NCI-H2196 treated with DMSO at 0.1 percent for 48 hours (cell line): ENCODE measurements around the gene MAP7D2.
"Not testable (repeated sequence)": the region's sequence is repeated elsewhere in the genome, so short reads cannot be mapped to it uniquely, and the experiment has no call there.

ENCODE experiments used
- DNase-seq: peaks from one replicate; lab custom pipeline; 2025; ENCODE audit not compliant: unreplicated experiment; lab: John Stamatoyannopoulos, UW

Gene MAP7D2

DNA sequence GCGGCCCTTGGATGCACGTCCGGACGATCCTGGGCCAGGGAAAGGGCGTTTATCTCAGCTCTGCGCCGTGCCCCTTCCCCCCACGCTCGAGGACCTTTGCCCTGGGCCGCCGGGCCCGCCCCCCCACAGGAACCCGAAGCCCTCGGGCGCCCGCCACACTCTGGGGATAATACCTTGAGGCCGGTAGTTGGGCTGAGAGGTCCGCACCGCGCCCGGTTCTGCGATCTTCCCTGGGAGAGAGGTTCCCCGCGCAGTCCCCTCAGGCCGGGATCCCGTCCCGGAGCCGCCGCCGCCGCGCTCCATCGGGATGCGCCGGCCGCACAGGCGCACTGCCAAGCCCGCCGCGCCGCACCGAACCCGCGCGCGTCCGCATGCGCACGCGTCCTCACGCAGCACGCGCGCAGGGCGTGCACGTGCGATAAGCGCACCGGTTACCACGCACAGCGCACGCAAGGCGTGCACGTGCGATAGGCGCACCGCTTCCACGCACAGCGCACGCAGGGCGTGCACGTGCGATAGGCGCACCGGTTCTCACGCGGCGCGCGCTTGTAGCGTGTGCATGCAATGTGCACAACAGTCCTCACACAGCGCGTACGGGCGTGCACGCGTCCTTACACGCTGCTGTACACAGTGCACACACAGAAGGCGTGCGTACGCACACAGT lies at the start of gene MAP7D2:
Gene MAP7D2, minus strand, starts transcription at position 331 of the 664 bp plus-strand sequence. Its CDS starts 28 bp downstream, at position 303.
- no peak for DNase-seq

DNA sequence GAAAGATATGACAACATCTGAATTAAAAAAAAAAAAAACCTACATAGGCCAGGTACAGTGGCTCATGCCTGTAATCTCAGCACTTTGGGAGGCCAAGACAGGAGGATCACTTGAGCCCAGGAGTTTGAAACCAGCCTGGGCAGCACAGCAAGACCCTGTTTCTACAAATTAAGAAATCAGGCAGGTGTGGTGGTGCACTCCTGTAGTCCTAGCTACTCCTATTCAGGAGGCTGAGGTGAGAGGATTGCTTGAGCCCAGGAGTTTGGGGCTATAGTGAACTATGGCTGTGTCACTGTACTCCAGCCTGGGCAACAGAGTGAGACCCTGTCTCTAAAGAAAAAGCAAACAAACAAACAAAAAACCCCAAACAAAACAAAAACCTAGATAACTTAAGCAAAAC lies 45.8 kb upstream of the MAP7D2 start:
- not testable (repeated sequence) for DNase-seq

DNA sequence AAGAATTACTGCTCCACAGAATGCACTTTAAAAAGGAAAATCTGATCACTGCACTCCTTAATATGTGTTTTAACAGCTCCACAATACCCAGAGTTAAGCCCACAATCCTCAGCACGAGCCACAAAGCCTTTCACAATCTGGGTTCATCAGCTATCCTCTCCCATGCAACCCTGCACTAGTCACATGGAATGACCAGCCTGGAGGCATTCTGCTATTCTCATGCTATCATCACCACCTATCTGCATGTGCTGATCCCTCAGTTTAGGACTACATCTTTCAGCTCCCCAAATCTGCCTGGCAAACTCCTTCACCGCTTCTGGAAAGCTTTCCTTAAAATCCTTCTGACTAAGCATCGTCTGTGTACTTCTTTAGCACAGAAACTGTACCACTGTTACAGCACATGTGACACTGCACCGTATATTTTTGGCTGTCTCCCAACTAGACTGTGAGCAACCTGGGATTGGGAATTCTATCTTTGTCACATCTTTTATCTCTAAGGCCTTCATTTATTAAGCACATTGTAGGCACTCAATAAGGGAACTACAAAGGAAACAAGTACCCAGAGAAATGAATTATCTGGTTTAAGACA lies 43.2 kb upstream of the MAP7D2 start:
- DNase-seq, result no peak

DNA sequence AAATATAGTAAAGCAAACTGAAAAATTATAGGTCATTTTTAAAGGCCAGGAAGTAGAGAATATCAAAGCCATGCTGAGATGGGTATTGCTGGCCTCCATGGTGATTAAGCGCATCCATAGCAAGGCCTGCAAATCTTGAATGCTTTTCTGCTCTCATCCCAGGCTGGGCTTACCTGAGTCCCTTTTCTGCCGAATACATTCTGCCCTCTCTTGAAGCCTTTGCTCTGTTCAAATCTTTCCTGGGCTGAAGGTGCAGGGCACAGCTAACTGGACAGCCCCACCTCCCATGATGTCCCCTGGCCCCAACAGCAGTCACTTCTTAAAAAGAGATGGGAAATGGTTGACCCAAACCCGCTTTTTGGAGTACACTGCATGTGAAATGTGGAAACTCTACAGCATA lies 35.0 kb upstream of the MAP7D2 start:
- no peak for DNase-seq

DNA sequence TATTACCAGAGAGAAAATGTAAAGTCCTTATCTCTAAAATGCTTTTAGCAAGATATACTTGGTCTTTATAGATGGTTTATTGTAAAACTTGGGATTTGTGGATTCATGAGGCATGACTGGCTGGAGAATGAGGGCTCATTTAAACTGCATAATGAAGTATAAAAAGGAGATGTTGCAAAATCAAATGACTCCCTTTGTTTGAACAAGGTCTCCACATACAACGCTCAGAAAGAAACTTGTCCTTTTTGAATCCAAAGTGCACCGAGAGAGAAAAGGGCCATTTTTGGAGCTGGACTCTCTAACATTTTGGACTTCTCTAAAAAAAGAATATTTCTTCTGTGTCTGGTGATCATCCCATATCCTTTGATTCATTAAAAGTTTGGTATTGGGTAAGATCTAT lies 32.6 kb upstream of the MAP7D2 start:
- DNase-seq, result no peak

DNA sequence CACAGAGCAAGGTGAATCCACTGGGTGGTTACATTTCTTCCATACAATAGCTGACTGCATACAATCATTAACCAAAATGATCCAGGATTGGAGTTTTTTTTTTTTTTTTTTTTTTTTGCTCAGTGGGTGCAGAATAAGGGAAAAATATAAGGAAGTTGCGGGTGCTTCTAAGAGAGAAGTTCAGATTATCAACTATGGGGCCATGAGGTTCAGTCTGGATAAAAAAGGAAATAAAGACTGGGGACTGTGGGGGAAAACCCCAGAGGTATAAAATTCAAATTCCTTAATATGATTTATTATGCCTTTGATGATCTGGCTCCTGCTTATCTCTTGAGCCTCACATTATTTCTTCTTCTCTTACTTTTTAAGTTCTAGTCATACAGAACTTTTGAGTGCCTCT lies 30.9 kb upstream of the MAP7D2 start:
- DNase-seq, result no peak

DNA sequence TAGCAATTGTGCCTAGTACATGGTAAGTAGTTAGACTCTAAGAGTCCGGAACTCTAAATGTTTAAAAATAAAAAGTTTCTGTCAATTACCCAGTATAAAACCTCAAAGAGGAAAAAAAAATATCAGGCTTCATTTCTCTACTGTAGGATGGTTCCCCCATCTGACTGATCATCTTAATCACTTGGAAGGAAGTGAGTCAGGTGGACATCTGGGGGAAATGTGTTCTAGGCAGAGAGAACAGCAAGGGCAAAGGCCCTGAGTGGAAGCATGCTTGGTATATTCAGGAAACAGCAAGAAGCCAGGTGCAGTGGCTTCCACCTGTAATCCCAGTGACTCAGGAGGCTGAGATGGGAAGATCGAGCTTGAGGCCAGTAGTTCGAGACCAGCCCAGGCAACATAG lies 27.8 kb upstream of the MAP7D2 start:
- no peak for DNase-seq

DNA sequence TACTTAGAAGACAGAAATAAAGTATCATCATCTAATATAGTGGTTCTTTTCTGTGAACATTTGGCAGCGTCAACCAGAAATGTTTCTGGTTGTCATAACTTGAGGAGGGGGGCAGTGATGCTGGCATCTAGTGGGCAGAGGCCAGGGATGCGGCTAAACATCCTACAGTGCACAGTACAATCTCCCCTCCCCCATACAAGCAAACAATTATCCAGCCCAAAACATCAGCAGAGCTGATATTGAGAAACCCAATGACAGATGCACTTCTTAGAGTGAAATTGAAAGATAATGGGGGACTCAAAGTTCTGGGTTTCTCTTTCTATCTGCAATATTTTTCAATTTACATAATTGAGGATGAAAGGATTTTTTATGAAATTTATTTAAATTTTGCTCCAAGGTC lies 26.9 kb upstream of the MAP7D2 start:
- DNase-seq, result no peak

DNA sequence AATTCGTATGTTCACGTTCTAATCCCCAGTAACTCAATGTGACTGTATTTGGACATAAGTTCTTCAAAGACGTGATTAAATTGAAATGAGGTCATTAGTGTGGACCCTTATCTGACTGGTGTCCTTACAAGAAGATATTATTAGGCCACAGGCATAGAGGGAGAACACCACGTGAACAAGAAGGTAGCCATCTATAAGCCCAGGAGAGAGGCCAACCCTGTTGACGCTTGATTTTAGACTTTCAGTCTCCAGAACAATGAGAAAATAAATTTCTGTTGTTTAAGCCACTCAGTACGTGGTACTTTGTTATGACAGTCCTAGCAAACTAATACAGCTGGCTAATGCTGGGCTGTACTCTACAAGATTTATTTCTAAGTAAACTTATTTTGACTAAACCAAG lies 26.4 kb upstream of the MAP7D2 start:
- no peak for DNase-seq

- peak; percentile 87 for DNase-seq
Measured at GRCh38 chrX:20141281-20142220, 24.8 kb upstream of the MAP7D2 start, which contains the start of gene EIF1AX. Gene EIF1AX, minus strand, starts transcription at chrX:20141838. Its CDS starts 198 bp downstream, at chrX:20141640.

DNA sequence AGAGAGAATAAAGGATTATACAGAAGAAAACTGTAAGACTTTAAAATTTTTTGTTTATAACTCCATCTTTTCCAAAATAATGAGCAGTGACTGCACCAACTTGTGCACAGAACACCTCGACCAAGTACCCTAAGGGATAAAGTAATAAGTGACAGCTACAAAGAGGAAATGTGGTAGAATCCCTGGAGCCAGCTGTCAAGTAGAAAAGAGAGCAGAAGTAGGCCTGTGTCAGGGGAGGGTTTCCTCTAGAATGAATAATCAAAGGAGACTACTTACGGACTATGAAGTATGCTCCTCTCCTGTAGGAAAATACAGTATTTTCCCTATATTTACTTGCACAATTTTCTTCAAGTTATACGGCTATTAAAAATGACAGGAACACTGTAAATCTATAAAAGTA lies 23.7 kb upstream of the MAP7D2 start:
- DNase-seq, result no peak

GRCh38 chrX:20139966-20140365 lies 23.3 kb upstream of the MAP7D2 start:
- DNase-seq, result no peak

GRCh38 chrX:20135944-20136343 lies 19.2 kb upstream of the MAP7D2 start:
- DNase-seq, result no peak

GRCh38 chrX:20132666-20133065 lies 16.0 kb upstream of the MAP7D2 start:
- DNase-seq, result no peak

GRCh38 chrX:20130357-20130756 lies 13.7 kb upstream of the MAP7D2 start:
- DNase-seq, result no peak

DNA sequence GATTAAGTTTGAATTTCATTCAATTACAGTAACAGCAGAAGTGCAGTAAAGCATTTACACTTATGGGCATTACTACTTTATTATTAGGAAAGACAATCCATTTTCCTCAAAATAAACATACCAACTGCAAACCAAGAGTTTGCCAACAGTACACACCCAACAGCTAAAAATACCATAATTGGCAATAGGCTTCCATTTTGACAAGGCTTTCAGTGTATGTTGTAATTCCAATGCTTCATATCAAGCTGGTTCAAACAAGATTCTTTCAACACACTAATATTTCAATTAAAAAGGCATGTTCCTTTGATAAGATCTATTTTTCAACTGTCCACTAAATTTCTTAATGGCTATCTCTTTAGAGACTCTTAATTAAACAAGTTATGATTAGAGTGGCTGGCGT lies 12.8 kb upstream of the MAP7D2 start:
- DNase-seq, result no peak

DNA sequence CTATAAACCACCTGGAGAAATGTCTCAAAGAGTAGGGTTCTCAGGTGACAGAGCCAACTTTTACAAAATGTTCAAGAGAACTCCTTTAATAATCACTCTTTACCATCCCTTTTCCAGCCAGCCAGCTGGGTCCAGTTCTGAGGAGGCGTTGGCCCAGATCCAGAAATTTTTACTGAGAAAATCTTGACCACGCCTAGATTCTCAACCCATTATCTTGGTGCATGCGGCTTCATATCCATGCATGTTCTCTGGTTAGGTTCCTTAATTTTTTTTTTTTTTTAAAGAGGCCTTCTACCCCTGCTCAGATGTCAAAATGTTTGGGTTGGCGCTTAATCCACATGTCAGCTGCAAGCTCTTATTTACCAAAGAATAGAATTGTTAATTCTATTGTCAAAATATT lies 12.0 kb upstream of the MAP7D2 start:
- DNase-seq, result no peak

DNA sequence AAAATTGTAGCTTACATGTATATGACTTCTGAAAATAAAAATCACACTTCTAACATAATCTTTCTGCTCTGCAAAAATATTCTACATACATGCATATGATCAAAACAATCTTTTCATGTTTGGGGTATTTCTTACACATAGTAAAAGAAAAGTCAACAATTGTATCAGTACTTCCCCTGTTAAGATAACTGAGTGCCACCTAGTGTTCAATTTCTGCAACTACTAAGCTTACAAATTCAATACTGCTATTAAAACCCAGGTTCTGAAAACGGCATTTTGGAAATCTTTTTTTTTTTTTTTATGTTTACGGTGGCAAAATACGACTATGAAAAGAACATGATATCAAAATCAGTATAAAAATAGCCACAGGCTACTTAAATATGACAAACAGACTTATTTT lies 10.7 kb upstream of the MAP7D2 start:
- not testable (repeated sequence) for DNase-seq

- not testable (repeated sequence) for DNase-seq
Measured at GRCh38 chrX:20126833-20127232, 10.1 kb upstream of the MAP7D2 start.

DNA sequence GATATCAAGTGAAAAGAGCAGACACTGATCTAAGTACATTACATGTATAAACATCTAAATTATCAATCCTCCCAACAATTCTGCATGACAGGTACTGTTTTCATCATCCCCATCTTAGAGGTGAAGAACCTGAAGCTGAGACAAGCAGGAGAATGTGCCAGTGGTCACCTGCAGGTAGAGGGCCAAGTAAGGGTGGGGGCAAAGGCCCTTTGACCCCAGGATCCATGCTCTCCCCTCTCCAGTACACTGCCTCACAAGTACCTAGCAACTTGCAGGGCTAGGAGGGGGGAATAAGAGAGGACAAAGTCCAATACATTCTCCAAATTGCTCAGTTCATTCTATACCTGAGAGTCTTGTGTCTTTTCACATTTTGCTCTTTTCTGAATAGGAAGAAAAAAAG lies 8.3 kb upstream of the MAP7D2 start:
- DNase-seq, result no peak

DNA sequence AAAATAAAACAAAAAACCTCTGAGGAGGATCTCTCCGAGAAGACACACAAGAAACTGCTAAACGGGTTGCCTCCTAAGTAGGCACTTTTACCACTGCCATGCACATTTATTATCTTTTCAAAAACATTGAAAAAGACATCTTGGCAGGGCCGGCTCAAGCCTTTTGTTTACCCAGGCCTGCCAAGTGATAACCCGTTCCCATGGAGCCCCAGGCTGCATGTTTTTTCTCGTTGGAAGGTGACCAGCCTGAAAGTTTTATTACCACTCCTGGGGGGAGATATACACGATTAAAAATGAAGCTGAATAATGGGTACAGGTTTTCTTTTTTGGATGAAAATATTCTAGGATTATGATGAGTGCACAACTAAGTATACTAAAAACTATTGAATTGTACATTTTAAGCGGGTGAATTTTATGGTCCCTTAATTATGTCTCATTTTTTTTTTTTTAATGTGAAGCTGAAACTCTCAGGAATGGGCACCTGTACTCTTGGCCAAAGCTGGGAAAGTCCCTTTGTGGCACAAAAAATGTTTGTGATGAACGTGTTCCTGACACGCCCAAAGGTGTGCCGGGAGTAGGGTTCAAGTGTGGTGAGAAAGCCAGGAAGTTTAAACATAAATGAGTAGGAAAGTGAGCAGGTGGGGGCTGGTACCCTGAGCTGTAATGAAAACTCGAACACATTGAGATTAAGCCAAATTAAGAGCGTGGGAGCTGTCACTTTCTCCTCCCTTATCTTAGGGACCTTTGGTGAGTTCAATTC lies 1.5 kb upstream of the MAP7D2 start:
- peak; percentile 0 for DNase-seq
